Loucy (cell line): ENCODE data around the gene GSAP.

Experiments used
- H2AFZ ChIP-seq: fragments of 200-600 bp; sonication (generic); 2 replicates; pipeline ENCODE4 v1.6.0; 2016; ENCODE audit warnings: antibody characterized with exemption, mild to moderate bottlenecking, low read length, moderate library complexity
- H3F3A ChIP-seq: fragments of 200-600 bp; 2 replicates; pipeline ENCODE4 v1.6.0; 2016; ENCODE audit warnings: antibody characterized with exemption, low read depth, mild to moderate bottlenecking
- H3K27me3 ChIP-seq: fragments of 200-600 bp; sonication (generic); 2 replicates; pipeline ENCODE4 v1.6.1; 2014; ENCODE audit warnings: low read length, mild to moderate bottlenecking; ENCODE audit not compliant: insufficient read depth, poor library complexity, severe bottlenecking
- H3K36me3 ChIP-seq: fragments of 200-600 bp; sonication (generic); 2 replicates; pipeline ENCODE4 v1.6.1; 2016; ENCODE audit warnings: low read length; ENCODE audit not compliant: insufficient read depth
- H3K4me1 ChIP-seq: fragments of 200-600 bp; sonication (generic); 2 replicates; pipeline ENCODE4 v1.5.1; 2014; ENCODE audit warnings: low read length, mild to moderate bottlenecking; ENCODE audit not compliant: insufficient read depth, poor library complexity, severe bottlenecking
- H3K4me2 ChIP-seq: fragments of 200-600 bp; sonication (generic); 2 replicates; pipeline ENCODE4 v1.6.0; 2014; ENCODE audit warnings: antibody characterized with exemption, low read length, low read depth, mild to moderate bottlenecking; ENCODE audit not compliant: poor library complexity, severe bottlenecking
- H3K4me3 ChIP-seq: fragments of 200-600 bp; sonication (generic); 2 replicates; pipeline ENCODE4 v1.5.1; 2014; ENCODE audit warnings: low read length, mild to moderate bottlenecking, mixed read lengths; ENCODE audit not compliant: poor library complexity, severe bottlenecking
- H3K79me2 ChIP-seq: fragments of 200-600 bp; sonication (generic); 2 replicates; pipeline ENCODE4 v1.6.1; 2014; ENCODE audit warnings: low read length; ENCODE audit not compliant: insufficient read depth
- H3K9ac ChIP-seq: fragments of 200-600 bp; sonication (generic); 2 replicates; pipeline ENCODE4 v1.6.0; 2014; ENCODE audit warnings: mild to moderate bottlenecking, low read depth, low read length, moderate library complexity; ENCODE audit not compliant: poor library complexity, severe bottlenecking
- H3K9me2 ChIP-seq: fragments of 200-600 bp; sonication (generic); replicated peaks from 2 replicates; pipeline ENCODE4 v1.6.1; 2016; ENCODE audit warnings: low read depth, low read length, mixed read lengths
- H3K9me3 ChIP-seq: fragments of 200-600 bp; sonication (generic); 2 replicates; pipeline ENCODE4 v1.6.1; 2014; ENCODE audit warnings: mild to moderate bottlenecking, antibody characterized with exemption, low read length, low read depth; ENCODE audit not compliant: insufficient read depth
- H4K20me1 ChIP-seq: fragments of 200-600 bp; sonication (generic); 2 replicates; pipeline ENCODE4 v1.6.0; 2014; ENCODE audit warnings: antibody characterized with exemption, low read length, mild to moderate bottlenecking; ENCODE audit not compliant: insufficient read depth, poor library complexity, severe bottlenecking
- EZH2phosphoT487 ChIP-seq: fragments of 200-600 bp; IDR thresholded peaks from 2 replicates; pipeline ENCODE4 v1.6.1; 2018; ENCODE audit warnings: antibody characterized with exemption, mild to moderate bottlenecking, moderate library complexity, borderline replicate concordance
- TF ChIP-seq, protein P1 (sequence below): fragments of 200-600 bp; sonication (generic); conservative IDR thresholded peaks from 2 replicates; pipeline ENCODE4 v1.5.1; 2014; ENCODE audit warnings: mild to moderate bottlenecking, antibody characterized with exemption, low read length

GSAP gene

GRCh38 chr7:77383333-77383740 lies 32.8 kb downstream of the GSAP start:
- TF ChIP-seq, protein P1, sequence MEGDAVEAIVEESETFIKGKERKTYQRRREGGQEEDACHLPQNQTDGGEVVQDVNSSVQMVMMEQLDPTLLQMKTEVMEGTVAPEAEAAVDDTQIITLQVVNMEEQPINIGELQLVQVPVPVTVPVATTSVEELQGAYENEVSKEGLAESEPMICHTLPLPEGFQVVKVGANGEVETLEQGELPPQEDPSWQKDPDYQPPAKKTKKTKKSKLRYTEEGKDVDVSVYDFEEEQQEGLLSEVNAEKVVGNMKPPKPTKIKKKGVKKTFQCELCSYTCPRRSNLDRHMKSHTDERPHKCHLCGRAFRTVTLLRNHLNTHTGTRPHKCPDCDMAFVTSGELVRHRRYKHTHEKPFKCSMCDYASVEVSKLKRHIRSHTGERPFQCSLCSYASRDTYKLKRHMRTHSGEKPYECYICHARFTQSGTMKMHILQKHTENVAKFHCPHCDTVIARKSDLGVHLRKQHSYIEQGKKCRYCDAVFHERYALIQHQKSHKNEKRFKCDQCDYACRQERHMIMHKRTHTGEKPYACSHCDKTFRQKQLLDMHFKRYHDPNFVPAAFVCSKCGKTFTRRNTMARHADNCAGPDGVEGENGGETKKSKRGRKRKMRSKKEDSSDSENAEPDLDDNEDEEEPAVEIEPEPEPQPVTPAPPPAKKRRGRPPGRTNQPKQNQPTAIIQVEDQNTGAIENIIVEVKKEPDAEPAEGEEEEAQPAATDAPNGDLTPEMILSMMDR: no peak
- no peak for TF ChIP-seq EZH2phosphoT487

DNA sequence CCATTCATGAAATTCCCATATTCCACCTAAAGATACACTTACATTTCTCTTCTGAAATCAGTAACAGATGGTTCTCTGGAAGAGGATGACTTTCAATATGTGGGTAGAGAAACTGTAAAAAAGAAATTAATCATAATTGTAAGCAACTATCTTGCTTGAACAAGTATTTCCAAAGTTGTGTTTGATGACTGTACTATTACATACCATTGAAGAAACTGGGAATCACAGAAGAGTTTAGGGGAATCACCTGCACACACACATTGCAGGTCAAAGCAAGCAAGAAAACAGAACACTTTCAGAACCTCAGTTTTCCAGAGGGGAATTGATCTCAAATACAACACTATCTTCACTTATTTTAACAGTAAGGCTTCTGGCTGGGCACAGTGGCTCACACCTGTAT lies 33.6 kb downstream of the GSAP start:
- Histone ChIP-seq H2AFZ (no peak overlapping the region), H3K27me3 (no peaks in the 10 kb centered on the region), H3K9ac (no peak overlapping the region), H3F3A (no peaks in the 10 kb centered on the region), H3K4me2 (no peak overlapping the region), H3K4me1 (peaks cover 4% of the 10 kb centered on the region), H3K4me3 (no peak overlapping the region), H3K79me2 (no peaks in the 10 kb centered on the region), H3K36me3 (no peaks in the 10 kb centered on the region), H3K9me2 (no peaks in the 10 kb centered on the region), H4K20me1 (no peaks in the 10 kb centered on the region), H3K9me3 (no peaks in the 10 kb centered on the region)
- TF ChIP-seq, protein P1: no peak
- TF ChIP-seq EZH2phosphoT487: no peak

More at GRCh38 chr7:77383333-77383740, 32.8 kb downstream of the GSAP start:
- no peaks in the 10 kb centered on the region for H3F3A ChIP-seq
- no peaks in the 10 kb centered on the region for H3K27me3 ChIP-seq
- no peaks in the 10 kb centered on the region for H3K79me2 ChIP-seq
- H3K9me2 ChIP-seq: no peaks in the 10 kb centered on the region
- peaks cover 6% of the 10 kb centered on the region for H3K4me1 ChIP-seq
- H3K9me3 ChIP-seq: no peaks in the 10 kb centered on the region
- H4K20me1 ChIP-seq: no peaks in the 10 kb centered on the region
- no peak overlapping the region for H3K4me3 ChIP-seq
- H3K4me2 ChIP-seq: no peak overlapping the region
- H3K9ac ChIP-seq: no peak overlapping the region
- H3K36me3 ChIP-seq: no peaks in the 10 kb centered on the region
- no peak overlapping the region for H2AFZ ChIP-seq

- H3K9me2 ChIP-seq: no peaks in the 10 kb centered on the region
- no peaks in the 10 kb centered on the region for H3K79me2 ChIP-seq
- H2AFZ ChIP-seq: no peak overlapping the region
- H3F3A ChIP-seq: no peaks in the 10 kb centered on the region
- H3K27me3 ChIP-seq: no peaks in the 10 kb centered on the region
- no peak overlapping the region for H3K4me2 ChIP-seq
- no peak for TF ChIP-seq EZH2phosphoT487
- TF ChIP-seq, protein P1: no peak
- H3K36me3 ChIP-seq: no peaks in the 10 kb centered on the region
- no peaks in the 10 kb centered on the region for H3K4me1 ChIP-seq
- no peaks in the 10 kb centered on the region for H3K9me3 ChIP-seq
- no peak overlapping the region for H3K9ac ChIP-seq
- H4K20me1 ChIP-seq: no peaks in the 10 kb centered on the region
- H3K4me3 ChIP-seq: no peak overlapping the region
These were observed 37.6 kb downstream of the GSAP start for GRCh38 chr7:77378584-77378983.
